Dermis blood vessel endothelial cell (primary cell): Measurements from ENCODE around the gene PPDPF. TPM values are rescaled to one million over a fixed set of nuclear protein-coding genes. Genes with fewer than 3 reads are reported as not detected.
"Not testable (repeated sequence)": the region's sequence is repeated elsewhere in the genome, so short reads cannot be mapped to it uniquely, and the experiment has no call there.

Experiments
- DNase-seq: peaks from one replicate; pipeline ENCODE4 v3.0.0; 2010
- total RNA-seq: library from RNA; depleted of rRNA; stranded (reverse); fragments of >200 nt; gene quantifications from 2 replicates; pipeline ENCODE4 v1.2.3, GENCODE V29; 2014

PPDPF gene, protein sequence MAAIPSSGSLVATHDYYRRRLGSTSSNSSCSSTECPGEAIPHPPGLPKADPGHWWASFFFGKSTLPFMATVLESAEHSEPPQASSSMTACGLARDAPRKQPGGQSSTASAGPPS
- 19.9 and 37.3 TPM in 2 replicates for total RNA-seq

DNA sequence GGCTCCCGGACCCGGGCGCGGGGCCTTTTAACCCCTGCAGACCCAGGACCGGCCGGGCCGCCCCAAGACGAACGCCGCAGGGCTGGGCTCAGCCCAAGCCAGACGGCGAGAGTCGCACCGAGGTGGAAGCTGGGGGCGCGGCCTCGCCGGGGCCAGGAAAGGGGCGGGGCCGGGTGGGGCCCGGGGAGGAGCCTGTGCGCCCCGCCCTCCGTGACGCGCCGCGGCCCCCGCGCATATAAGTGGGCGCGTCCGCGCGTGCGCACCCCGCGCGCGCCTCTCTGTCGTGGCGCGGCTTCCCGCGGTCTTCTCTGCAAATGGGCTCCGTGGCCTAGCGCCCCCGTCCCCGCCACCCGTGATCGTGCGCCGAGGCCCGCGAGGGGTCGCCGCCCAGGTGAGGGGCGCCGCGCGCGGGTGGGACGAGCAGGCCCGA lies at the start of gene PPDPF:
TSS of gene PPDPF (plus strand) at position 262 of the 430 bp plus-strand sequence. CDS start 544 bp downstream, outside the sequence.
- peak; percentile 89 for DNase-seq

DNA sequence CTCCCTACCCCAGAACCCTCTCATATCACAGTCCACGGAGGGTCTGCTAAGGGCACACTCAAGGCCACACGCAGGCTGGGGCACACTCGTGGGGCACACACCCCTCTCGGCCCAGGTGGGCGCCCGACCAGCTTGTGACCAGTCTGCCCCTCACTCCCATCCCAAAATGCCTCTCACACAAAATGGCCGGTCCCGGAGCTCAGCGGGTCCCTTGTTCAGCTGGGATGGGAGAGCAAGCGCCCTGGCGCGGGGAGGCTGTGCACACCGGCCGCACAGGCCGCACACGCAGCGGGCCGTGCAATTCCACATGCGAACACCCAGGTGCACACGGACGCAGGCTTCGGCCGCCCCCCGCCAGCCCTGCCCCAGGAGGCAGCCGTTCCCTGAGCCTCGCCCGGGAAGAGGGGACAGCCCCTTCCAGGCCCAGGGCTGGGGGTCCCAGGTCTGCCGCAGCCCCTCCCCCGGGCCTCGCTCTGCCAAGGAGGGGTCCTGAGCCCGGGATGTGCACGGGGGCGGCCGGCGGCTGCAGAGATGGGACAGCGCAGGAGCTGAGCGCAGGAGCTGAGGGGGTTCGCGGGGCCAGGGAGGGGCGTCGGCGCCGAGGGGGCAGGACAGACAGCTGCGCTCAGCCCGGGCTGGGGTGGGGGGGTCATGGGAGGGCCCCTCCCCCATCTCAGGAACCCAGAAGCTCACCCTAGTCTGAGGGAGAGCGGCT lies 49.4 kb upstream of the PPDPF start:
- DNase-seq, result no peak

DNA sequence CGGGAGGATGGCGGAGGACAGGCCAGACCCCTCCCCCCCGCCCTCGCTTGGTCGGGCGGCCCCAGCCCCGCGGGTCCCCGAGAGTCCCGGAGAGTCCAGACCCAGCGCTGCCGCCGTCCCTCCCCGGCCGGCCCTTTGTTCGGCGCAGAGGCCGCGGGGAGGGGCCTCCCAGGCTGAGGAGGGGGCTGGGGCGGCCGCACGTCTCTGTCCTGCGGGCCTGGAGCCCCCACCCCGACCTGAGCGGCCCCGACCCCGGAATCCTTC lies 48.9 kb upstream of the PPDPF start:
- DNase-seq, result no peak

DNA sequence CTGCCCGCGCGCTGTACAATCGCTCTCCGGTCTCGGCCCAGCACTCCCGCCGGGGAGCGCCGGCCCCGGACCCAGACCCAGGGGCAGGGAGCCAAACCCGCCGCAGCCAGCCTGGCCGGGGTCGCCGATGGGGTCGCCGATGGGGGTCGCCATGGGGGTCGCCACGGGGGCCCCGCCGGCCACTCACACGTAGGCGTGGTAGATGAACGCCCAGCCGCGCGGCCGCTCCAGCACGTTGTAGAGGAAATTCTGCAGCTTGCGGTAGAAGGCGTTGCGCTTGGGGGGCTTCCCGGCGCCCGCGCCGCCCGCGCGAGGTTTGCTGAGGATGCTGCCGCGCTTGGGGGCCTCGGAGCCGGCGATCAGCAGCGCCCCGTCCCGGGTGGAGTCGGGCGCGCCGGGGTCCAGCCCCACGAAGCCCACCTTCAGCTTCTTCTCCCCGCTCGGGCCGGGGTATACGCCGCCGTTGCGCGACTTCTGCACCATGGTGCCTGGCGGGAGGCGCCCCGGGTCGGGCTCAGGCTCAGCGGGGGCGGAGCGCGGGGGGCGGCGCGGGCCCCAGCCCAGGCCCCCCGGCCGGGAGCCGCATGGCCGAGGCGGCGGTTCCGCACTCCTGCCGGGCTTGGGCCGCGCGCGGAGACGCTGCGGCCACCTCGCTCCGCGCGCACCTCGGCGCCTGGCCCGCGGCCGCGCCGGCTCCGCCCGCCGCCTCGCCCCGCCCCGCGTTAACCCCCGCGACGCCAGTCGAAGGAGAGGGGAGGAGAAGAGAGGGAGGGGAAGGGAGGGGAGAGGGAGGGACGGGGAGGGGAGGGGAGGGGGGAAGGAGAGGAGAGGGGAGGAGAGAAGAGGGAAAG lies 48.4 kb upstream of the PPDPF start, which contains the start of gene KCNQ2:
TSS of gene KCNQ2 (minus strand) at position 675 of the 851 bp plus-strand sequence. CDS start at position 483, 192 bp downstream.
- no peak for DNase-seq

DNA sequence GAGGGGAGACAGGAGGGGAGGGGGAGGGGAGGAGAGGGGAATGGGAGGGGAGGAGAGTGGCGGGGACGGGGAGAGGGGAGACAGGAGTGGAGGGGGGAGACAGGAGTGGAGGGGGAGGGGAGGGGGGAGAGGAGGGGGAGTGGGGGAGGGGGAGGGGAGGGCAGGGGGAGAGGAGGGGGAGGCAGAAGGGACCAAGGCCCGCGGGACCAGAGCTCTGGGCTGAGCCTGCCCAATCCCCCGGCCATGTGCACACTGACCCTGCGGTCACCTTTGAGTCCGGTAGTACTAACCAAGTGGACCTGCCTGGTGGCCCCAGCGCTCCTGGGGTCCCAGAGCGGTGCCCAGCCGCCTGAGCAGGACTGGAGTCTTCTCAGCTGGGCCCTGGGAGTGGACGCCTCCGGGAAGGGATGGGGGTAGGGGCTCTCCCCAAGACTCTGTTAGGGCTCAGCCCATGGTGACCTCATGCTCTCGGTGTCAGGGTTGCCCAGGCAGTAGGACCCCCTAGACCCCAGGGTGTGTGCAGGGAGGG lies 47.6 kb upstream of the PPDPF start:
- DNase-seq, result no peak

DNA sequence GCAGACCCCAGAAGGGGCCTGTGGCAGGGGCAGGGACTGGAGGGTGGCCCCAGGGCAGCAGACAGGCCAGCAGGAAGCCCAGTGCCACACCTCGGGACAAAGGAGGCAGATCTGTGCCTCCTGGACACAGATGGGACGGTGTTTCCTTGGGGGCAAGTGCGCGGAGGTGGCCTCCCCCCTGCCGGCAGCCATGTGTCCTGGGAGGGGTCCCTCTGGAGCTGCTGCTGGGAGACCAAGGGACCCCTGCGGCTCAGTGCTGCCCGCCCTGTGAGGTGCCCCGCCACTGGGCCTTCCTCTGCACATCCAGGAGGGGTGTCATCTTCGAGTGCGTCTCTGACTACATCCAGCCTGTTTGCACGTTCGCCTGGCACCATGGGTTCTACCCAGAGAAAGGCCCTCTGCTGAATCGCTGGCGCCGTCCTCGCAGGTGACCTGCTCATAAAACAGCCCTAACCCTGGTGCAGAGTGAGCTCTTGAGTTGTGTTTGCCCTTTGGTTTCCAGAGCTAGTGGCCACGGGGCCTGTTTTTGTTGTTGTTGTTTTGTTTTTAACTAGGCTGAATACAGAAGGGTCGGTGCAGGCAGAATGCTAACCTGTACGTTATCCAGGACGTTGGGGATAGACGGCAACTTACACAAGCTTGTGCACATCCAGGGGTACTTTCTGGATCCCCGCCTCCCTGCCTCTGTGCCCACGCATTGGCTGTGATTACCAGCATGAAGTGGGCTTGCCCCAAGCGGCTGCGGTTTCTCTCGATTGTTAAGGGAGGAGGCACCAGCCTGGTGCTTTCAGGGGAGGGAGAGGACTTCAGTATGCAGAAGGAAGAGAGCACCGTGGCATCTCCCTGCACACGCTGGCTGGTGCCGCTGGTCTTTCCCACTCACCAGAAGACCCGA lies 46.8 kb upstream of the PPDPF start:
- DNase-seq, result no peak

DNA sequence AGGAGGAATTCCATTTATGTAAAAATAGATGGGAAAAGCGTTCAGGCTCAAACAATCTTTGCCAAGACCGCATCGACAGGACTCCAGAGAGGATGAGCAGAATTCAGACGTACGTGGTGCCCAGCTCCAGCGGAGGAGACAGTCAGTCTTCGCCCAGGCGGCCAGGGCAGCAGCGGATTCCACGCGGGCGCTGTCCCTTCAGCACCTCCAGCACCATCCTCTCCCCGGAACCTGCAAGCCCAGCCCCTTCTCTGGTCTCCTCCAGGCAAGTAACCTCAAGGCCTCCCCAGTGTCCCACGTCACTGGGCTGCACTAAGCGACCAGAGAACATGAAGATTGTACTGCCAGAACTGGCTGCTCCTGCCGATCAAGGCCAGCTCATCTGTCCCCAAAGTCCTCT lies 45.4 kb upstream of the PPDPF start:
- peak; percentile 28 for DNase-seq

DNA sequence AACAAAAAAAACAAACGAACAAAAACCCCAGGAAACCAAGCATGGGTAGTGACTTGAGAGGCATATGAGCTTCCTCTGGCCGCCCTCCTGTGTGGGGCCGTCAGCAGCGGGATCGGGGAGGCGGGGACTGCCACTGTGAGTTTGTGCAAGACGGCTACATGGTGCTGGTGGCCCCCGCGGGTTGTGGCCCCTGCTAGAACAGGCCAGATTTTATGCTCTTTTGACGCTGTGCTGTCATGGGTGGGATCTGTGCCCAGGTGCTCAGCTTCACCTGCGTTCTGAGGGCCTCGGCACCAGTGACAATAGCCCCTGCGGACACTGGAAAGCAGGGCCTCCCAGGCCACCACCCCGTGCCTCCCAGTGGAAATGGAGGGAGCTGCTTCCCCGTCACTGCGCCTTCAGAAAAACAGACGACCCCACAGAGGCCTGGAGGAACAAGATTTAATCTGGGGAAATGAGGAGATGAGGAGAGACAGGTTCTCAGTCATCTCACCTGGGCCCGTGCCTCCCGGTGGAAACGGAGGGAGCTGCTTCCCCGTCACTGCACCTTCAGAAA lies 43.4 kb upstream of the PPDPF start:
- DNase-seq, result no peak

DNA sequence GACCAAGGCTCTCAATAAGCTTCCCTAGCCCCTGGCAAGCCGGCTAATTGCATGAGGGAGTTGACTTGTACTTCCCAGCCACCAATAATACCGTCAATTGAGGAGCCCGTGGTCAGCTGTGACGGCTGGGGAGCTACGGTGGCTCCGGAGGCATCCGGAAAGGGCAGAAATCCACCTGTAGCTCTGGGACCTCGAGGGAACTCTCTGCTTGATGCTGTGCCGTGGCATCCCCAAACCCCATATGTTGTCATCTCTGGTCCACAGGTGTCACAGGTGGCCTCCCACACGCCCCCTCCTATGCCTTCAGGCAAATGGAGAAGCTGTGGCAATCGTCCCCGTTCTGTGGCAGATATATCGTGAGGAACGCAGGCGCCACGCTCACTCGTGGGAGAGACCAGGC lies 42.6 kb upstream of the PPDPF start:
- no peak for DNase-seq

DNA sequence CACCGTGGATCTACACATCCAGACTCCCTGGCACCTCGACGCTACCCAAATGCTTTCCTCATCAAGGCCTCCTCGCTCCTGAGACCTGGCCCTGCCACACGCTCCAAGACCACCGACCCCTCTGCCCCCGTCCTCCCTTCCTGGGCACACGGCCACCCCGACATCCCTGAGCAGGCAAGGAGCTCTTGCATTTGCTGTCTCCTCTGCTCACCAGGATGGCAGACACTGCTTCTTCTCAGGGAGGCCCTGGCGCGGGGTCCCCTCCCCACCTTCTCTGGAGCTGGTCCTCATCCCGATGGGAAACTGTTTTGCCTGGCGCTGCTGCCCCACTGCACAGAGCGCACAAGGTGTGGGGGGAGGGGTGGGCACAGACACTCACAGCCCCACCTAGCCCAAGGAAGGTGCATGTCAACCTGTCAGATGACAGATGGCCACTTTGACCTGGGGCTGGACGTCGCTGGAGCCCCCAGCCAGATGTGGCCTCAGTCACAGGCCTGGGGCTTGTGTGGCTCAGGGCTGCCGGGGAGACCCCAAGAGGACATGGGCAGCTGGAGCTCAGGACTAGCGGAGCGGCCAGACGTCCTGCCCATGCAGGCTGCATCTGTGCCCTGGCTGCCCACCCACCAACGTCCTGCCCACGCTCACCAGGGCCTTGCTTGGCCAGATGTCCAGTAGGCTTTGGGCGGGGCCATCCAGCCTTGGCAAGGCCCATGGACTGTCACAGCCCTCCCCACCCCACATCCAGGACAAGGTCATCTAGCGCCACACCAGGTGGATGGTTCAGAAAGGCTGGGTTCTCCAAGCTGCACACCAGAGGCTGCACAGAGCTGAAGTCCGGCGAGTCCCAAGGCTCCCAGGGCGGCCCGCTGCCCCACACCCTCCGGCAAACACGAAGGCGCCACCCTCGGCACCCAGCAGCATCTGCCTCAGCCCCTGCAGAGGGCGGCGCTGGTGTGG lies 41.9 kb upstream of the PPDPF start:
- DNase-seq, result no peak

DNA sequence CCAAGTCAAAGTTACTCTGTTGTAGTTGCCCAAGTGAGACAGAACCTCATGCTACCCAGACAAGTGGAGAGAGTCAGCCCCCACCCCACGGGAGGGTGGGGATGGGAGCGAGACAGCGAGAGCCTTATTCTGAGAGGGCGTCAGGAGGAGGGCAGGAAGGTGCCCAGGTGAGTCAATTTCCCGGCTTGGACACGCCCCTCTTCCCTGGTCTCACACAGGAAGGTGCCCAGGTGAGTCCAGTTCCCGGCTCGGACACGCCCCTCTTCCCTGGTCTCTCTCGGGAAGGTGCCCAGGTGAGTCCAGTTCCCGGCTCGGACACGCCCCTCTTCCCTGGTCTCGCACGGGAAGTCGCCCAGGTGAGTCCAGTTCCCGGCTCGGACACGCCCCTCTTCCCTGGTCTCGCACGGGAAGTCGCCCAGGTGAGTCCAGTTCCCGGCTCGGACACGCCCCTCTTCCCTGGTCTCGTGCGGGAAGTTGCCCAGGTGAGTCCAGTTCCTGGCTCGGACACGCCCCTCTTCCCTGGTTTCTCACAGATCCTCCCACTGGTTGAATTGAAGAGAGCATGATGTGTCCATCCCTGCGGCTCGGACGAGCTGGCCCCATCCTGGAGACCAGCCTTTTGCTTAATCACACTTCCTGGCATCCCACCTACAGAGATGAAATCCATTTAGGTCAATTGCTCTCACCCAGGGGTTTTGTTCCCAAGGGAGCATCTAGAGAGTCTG lies 40.7 kb upstream of the PPDPF start:
- DNase-seq, result not testable (repeated sequence)

DNA sequence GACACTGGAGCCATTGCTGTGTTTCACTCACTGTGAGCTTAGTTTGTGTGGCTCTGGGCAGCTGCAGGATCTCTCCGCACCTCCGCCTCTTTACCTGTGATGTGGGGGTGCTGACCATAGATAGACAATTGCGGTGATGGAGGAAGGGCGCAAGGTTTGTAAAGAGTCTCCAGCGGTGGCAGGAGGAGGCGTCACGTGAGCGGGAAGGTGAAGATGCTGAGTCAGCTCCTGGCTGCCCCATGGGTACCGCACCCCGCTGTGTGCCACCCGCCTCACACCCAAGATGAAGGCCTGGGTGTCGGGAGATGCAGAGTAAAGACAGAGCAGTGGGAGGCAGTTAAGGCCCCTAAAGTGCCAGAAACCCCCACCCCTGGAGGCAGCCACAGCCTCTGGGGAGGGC lies 39.1 kb upstream of the PPDPF start:
- DNase-seq, result no peak

DNA sequence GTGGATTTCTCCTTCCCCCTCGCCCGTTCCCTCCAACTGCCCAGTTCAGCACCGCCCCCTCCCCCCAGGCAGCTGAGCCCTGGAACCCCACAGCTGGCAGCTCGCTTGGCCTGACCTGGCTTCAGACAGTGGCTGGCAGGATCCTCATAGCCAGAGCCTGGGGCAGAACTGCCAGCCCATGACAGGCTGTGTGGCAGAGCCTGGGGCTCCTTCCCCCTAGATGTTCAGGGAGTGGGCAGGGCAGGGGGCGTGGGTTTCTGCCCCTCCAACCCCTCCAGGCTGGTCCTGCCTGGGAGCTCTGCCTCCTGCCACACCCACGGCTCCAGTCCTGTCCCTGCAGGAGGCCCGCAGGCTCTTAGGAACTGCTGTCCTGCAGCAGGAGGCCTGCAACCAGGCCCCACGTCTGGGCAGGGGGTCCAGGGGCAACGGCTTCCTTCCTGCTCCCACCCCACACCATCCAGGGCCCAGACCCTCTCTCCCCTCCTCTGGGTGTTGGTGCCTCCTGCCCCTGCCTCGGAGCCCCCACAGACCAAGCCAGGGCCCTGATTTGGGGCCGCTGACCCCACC lies 38.5 kb upstream of the PPDPF start:
- no peak for DNase-seq

DNA sequence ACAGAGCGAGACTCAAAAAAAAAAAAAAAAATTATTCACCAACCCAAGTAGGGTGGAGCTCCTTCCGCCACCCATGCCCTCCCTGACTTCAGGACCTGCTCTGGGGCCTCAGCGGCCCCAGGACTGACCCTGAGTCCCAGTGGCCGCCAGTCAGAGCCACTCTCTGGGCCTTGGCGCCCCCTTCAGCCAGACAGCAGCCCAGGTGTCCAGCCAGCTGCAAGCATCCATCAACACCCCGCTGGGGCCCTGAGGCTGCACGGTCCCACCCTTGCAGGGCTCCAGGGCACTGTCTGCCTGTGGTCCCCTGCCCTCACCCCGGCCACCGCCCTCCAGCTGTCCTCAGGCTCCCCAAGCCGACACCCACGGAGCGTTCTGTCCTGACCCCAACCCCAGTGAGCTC lies 36.7 kb upstream of the PPDPF start:
- DNase-seq, result peak; percentile 15

DNA sequence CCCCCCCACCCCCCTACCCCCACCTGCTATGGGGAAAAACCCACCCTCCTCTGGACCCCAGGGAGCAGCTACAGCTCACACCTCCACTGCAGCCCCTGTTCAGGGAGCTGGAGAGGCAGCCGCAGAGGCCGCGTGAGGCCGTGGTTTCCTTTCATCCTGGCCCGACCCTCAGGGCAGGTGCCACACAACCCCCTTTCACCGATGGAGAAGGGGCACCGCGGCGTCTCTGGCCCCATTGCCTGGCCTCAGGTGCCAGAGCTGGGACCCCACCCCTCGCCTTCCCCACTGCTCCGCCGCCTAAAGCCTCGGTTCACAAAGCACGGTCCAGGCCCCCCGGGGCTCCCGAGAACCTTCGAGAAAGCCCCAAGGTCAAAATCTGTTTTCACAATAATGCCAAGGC lies 36.3 kb upstream of the PPDPF start:
- no peak for DNase-seq

DNA sequence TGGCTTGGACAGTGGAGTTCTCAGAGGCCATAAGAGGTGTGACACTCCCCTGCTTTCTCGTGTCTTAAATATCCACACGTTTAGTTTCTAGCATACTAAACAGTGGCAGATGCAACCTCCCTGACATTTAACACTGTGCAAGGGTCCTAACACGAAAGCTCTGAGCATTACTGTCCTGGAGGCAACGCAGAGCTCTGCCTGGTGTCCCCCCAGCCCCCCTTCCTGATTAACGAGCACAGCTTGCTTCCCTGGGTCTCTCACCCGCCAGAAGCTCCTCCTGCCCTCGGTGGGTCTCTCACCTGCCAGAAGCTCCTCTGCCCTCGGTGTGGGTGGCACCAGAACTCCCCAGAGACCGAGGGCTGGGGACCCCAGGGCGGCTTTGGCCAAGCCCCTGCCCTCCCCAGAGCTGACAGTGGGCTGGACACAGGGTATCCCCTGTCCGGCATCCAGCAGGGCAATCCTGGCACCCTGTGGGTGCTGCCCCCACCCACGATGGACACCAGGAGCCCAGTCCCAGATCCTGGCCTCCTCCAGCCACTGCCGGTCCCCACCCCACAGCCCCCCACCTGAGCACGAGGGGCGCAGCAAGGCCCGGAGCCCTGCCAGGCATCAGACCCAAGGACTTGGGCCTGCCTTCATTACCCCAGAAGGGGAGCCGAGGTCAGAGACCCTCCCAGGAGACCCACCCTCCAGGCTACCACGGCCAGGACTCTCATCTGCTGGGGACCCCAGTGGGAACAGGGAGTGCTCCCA lies 35.7 kb upstream of the PPDPF start:
- no peak for DNase-seq

DNA sequence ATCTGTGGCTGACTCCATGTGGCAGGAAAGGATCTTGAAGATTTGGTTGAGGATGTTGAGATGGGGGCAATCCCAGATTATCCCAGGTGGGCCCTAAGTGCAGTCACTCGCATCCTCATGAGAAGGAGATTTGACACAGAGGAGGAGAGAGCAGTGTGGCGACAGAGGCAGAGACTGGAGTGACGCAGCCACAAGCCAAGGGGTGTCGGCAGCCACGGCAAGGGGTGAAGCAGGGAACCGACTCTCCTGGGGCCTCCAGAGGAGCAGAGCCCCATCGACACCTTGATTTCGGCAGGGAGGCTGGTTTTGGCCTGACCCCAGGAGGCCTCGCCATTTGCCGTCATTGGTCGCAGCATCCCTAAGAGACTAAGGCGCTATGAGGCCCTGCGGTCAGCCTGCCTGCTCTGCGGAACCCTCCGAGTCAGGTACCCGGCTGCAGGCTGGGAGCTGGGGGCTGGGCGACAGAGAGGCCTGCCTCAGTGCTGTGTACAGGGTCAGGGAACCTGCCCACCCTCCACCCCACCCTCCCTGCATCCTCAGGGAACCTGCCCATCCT lies 34.2 kb upstream of the PPDPF start:
- no peak for DNase-seq

DNA sequence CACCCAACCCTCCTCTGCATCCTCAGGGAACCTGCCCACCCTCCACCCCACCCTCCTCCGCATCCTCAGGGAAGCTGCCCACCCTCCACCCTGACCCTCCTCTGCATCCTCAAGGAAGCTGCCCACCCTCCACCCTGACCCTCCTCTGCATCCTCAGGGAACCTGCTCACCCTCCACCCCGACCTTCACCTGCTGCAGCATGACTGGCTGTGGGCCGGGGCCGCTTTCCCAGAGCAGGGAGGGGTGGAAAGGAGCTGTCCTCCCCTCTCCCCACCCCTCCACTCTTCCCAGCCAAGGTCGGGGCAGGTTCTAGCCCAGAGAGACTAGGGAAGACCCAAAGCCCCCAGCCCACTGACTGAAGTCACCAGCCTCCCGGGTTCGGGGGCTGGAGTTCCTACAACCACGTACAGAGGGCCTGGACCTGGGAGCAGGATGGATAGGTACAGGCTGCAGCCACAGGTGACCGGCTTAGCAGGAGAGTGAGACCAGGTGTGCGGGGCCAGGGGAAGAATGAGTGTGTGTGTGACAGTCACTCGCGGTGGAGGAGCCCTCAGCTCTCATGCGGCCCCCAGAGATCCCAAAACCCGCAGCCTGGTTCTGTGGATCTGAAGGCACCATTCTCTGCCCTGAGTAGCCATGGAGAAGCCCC lies 33.3 kb upstream of the PPDPF start:
- DNase-seq, result no peak
